HG02943 (cell line): ENCODE results near the gene ARF5.

ENCODE experiments used
- ATAC-seq: cut with Tn5 transposase; IDR thresholded peaks from one replicate; pipeline ENCODE4 v1.9.1; 2021; ENCODE audit warnings: mild to moderate bottlenecking, low read depth, moderate library complexity; ENCODE audit not compliant: unreplicated experiment

ARF5 gene

DNA sequence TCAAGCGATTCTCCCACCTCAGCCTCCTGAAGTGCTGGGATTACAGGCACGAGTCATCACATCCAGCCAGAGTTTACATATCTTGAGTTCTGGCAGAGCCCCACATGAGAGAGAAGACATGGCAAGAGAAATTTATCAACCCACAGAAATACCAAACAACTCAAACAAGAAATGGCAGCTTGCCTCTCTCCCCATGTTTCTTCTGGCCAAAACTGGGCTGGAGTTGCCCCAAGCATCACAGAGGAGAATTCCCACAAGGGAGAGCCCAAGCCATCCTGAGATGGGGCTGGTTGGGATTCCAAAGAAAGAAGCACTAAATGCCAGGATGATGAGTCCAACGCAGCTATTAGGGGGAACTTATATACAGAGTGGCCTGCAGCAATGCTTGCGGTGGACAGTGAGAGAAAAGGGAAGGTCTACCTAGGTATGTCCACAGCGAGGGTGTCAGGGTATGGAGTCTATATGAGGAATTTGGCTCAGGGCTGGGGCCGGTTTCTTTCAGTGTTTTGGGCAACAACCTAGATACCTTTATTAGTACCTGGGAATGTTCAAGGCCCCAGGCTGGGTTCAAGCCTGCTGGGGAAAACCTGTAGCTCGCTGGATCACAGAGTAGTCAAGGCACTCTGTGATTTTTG, 44.2 kb downstream of the ARF5 start:
- no peak for ATAC-seq

- no peak for ATAC-seq
Observed at GRCh38 chr7:127635659-127636285, 47.6 kb downstream of the ARF5 start.

GRCh38 chr7:127638197-127638596, 50.0 kb downstream of the ARF5 start:
- ATAC-seq = no peak
